HepG2 (cell line): Measurements from ENCODE around the gene TCEA3. TPM values are rescaled to one million over a fixed set of nuclear protein-coding genes. Genes with fewer than 3 reads are reported as not detected.

Experiments
- ETS1 ChIP-seq: sonication (generic); formaldehyde crosslinking; IDR thresholded peaks from 2 replicates; pipeline ENCODE4 v1.4.0; 2020; ENCODE audit warnings: missing genetic modification reagents
- HNRNPLL ChIP-seq: fragments of 200-400 bp; formaldehyde crosslinking; IDR thresholded peaks from 2 replicates; pipeline ENCODE4 v1.6.1; 2017; ENCODE audit warnings: mild to moderate bottlenecking, low read depth, low read length; ENCODE audit not compliant: poor library complexity, severe bottlenecking
- PRDM10 ChIP-seq: sonication (generic); formaldehyde crosslinking; IDR thresholded peaks from 2 replicates; pipeline ENCODE4 v1.4.0; 2020; ENCODE audit warnings: low read depth, missing genetic modification reagents
- TOE1 ChIP-seq: sonication (generic); formaldehyde crosslinking; IDR thresholded peaks from 2 replicates; pipeline ENCODE4 v1.4.0; 2020; ENCODE audit warnings: mild to moderate bottlenecking, missing genetic modification reagents
- ZBTB40 ChIP-seq, 2 experiments: fragments of 450-650 bp in 1 of 2; sonication (generic) in 1 of 2; formaldehyde crosslinking in 1 of 2; IDR thresholded peaks; 2 replicates each; pipeline versions ENCODE4 v1.6.1 to v1.8.0; 2016 to 2022; ENCODE audit warnings: antibody characterized with exemption in 1 of 2, mild to moderate bottlenecking in 1 of 2, missing genetic modification reagents in 1 of 2
- ZNF687 ChIP-seq: sonication (generic); formaldehyde crosslinking; IDR thresholded peaks from 2 replicates; pipeline ENCODE4 v1.5.1; 2020; ENCODE audit warnings: mild to moderate bottlenecking, missing genetic modification reagents, moderate library complexity
- ZNF713 ChIP-seq: sonication (generic); formaldehyde crosslinking; IDR thresholded peaks from 2 replicates; pipeline ENCODE4 v1.4.0; 2020; ENCODE audit warnings: mild to moderate bottlenecking, missing genetic modification reagents
- ZNF749 ChIP-seq: sonication (generic); formaldehyde crosslinking; IDR thresholded peaks from 2 replicates; pipeline ENCODE4 v1.8.0; 2022; ENCODE audit warnings: mild to moderate bottlenecking, missing genetic modification reagents, moderate library complexity, borderline replicate concordance
- polyA plus RNA-seq, 8 experiments: library from polyadenylated mRNA; depleted of rRNA in 3 of 8; stranded (reverse) in 7 of 8; unstranded in 1 of 8; fragments of >200 nt; fragmentation: Illumina TruSeq in 4 of 8; extraction: Trizol in 4 of 8; gene quantifications; 2 replicates each; pipeline versions ENCODE4 v1.2.1 to v1.2.3, GENCODE V29; 2011 to 2016; ENCODE audit warnings: low read depth in 4 of 8, missing spikeins in 1 of 8, mixed read lengths in 1 of 8; ENCODE audit not compliant: insufficient read depth in 1 of 8
- total RNA-seq, 5 experiments: library from RNA; depleted of rRNA; stranded (reverse); fragments of >200 nt; fragmentation: Illumina TruSeq; extraction: Trizol; gene quantifications; 2 replicates each; pipeline ENCODE4 v1.2.3, GENCODE V29; 2016; ENCODE audit warnings: low read depth in 1 of 5

Gene TCEA3
- total and polyA plus RNA-seq, 2 of the 13 experiments (the other 11 are each of a cell fraction or from before 2014, with no cell fraction given): 55.5 to 84.6 TPM

- TF ChIP-seq ZBTB40 (IDR thresholded peaks at IDR 0.05): no peak
- no peak for TF ChIP-seq ZBTB40 (CRISPR knock-in tag; IDR thresholded peaks at IDR 0.05)
- TF ChIP-seq HNRNPLL: no peak
- no peak for TF ChIP-seq ZNF749 (CRISPR knock-in tag)
- no peak for TF ChIP-seq ETS1 (CRISPR knock-in tag)
- no peak for TF ChIP-seq ZNF687 (CRISPR knock-in tag)
- no peak for TF ChIP-seq ZNF713 (CRISPR knock-in tag)
- TF ChIP-seq TOE1 (CRISPR knock-in tag): no peak
- TF ChIP-seq PRDM10 (CRISPR knock-in tag): no peak
Measured at GRCh38 chr1:23357138-23357908, 67.2 kb downstream of the TCEA3 start (continued).
